ENCODE data around the gene MFRP.

Gene MFRP

DNA sequence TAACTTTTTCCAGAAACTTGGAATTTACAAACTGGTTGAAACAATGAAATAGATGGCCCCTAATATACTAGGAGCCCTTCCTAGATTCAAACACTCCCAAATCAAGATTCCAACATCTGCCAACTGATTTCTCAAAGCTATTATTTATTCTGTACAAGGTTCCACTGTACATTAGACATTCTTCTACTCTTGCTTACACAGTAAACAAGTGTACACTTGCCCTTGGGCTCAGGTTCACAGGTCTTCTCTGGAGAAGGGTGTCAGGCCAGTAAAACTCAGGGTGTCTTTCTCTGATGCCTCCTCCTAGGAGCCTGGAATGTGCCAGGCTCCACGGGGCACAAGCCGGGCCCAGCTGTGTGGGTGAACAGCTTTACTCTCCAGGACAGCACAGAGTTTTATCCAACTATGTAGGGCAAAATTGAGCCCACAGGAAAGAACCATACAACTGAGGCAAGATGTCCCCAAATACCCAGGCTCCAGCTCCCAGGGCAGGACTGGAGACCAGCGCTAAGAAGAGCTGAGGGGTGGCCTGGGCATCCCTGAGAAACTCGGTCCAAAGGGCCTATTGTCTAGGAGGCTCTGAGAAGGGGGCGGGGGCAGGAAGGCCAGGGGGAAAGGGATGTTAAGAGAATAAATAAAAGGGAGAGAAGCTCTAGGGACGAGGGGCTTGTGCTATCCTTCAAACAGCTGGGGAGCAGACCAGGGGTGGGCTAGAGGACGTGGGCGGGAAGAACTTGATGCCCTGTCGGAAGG lies 8.8 kb upstream of the MFRP start:
- Histone ChIP-seq H3K4me3 (no peak overlapping the region), H3K27ac (no peak overlapping the region), H3K9ac (ENCODE audit: insufficient read length) (no peak overlapping the region), H3K36me3 (ENCODE audit: insufficient read depth, low read length) (peaks cover 22% of the 10 kb centered on the region; the same call in 1 of the 2 replicates), H3K9me3 (ENCODE audit: low read depth, low read length) (no peaks in the 10 kb centered on the region)
- no peak for TF ChIP-seq FOXP2 (optimal IDR thresholded peaks at IDR 0.05; ENCODE audit: control extremely low read depth, extremely low read length, insufficient read depth)
- TF ChIP-seq POLR2AphosphoS5 (IDR thresholded peaks at IDR 0.05; ENCODE audit: borderline replicate concordance, low read depth, low read length): no peak
- no peak for TF ChIP-seq EZH2 (IDR thresholded peaks at IDR 0.05)
- DNase-seq (ENCODE audit: low read depth, low spot score): no peak

DNA sequence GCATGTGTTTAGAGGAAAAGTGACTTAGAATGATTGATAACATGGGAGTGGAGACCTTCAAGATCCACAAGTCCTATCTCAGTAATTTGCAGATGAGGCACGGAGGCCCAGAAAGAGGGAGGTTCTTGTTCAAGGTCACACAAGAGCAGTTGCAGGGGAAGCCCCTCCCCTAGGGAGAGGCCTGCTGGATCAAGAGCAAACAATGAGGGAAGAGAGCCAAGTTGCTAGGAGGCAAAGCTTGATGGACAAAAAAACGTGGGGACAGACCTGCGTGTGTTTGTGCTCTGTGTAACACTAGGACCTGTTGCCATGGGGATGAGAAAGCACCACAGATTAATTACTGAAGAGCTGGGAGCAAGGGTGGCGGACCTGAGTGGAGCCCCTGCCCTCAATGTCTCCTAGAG lies 6.4 kb upstream of the MFRP start:
- H3K4me3 ChIP-seq: no peak overlapping the region
- peaks cover 10% of the 10 kb centered on the region; the same call in 1 of the 2 replicates for H3K36me3 ChIP-seq (ENCODE audit: insufficient read depth, low read length)
- no peak overlapping the region for H3K9ac ChIP-seq (ENCODE audit: insufficient read length)
- H3K27ac ChIP-seq: no peak overlapping the region
- H3K9me3 ChIP-seq (ENCODE audit: low read depth, low read length): no peaks in the 10 kb centered on the region
- TF ChIP-seq FOXP2 (optimal IDR thresholded peaks at IDR 0.05; ENCODE audit: control extremely low read depth, extremely low read length, insufficient read depth) (no peak), EZH2 (IDR thresholded peaks at IDR 0.05) (no peak), POLR2AphosphoS5 (IDR thresholded peaks at IDR 0.05; ENCODE audit: borderline replicate concordance, low read depth, low read length) (no peak)
- DNase-seq (ENCODE audit: low read depth, low spot score): no peak

DNA sequence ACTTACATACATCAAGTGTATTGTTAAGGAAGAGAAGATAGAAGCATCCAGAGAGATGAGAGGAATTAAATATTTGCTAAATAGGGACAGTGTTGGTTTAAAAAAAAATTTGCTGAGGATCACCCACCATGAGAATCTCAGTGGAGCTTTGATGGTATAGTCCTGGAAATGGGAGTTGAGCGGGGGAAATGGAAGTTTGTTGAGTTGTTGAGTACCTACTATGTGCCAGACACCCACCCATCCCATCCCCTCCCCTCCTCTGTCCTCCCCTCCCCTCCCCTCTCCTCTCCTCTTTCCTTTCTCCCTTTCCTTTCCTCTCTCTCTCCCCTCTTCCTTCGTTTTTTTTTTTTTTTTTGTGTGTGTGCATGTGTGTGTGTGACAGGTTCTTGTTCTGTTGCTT lies 4.7 kb upstream of the MFRP start:
- Histone ChIP-seq H3K27ac (no peak overlapping the region), H3K4me3 (no peak overlapping the region), H3K9ac (ENCODE audit: insufficient read length) (no peak overlapping the region), H3K9me3 (ENCODE audit: low read depth, low read length) (no peaks in the 10 kb centered on the region), H3K36me3 (ENCODE audit: insufficient read depth, low read length) (peaks cover 1% of the 10 kb centered on the region; the same call in 1 of the 2 replicates)
- no peak for TF ChIP-seq EZH2 (IDR thresholded peaks at IDR 0.05)
- TF ChIP-seq FOXP2 (optimal IDR thresholded peaks at IDR 0.05; ENCODE audit: control extremely low read depth, extremely low read length, insufficient read depth): no peak
- no peak for TF ChIP-seq POLR2AphosphoS5 (IDR thresholded peaks at IDR 0.05; ENCODE audit: borderline replicate concordance, low read depth, low read length)
- no peak for DNase-seq (ENCODE audit: low read depth, low spot score)

DNA sequence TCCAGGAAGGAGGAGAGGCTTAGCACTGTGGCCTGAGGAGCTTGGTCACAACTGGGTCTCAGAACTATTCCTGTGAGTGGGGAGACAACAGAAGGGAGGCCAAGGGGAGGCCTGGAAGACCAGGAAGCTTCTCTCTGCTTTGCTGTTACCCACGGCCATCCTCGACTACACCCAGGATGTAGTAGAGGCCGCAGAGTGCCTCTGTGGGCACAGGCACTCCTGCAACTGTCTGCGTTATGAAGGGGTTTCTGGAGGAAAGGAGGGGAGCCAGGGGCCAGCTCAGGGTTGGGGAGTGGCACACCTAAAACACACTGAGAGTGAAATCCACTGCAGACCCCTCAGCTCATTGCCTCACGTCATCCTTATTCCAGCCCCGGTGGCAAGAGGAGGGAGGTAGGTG lies 3.8 kb upstream of the MFRP start:
- H3K9me3 ChIP-seq (ENCODE audit: low read depth, low read length): no peaks in the 10 kb centered on the region
- H3K36me3 ChIP-seq (ENCODE audit: insufficient read depth, low read length): no peaks in the 10 kb centered on the region
- no peak overlapping the region for H3K4me3 ChIP-seq
- DNase-seq (ENCODE audit: low read depth, low spot score): no peak
- H3K27ac ChIP-seq: no peak overlapping the region
- no peak for TF ChIP-seq FOXP2 (optimal IDR thresholded peaks at IDR 0.05; ENCODE audit: control extremely low read depth, extremely low read length, insufficient read depth)
- no peak for TF ChIP-seq EZH2 (IDR thresholded peaks at IDR 0.05)
- no peak for TF ChIP-seq POLR2AphosphoS5 (IDR thresholded peaks at IDR 0.05; ENCODE audit: borderline replicate concordance, low read depth, low read length)
- H3K9ac ChIP-seq (ENCODE audit: insufficient read length): no peak overlapping the region

DNA sequence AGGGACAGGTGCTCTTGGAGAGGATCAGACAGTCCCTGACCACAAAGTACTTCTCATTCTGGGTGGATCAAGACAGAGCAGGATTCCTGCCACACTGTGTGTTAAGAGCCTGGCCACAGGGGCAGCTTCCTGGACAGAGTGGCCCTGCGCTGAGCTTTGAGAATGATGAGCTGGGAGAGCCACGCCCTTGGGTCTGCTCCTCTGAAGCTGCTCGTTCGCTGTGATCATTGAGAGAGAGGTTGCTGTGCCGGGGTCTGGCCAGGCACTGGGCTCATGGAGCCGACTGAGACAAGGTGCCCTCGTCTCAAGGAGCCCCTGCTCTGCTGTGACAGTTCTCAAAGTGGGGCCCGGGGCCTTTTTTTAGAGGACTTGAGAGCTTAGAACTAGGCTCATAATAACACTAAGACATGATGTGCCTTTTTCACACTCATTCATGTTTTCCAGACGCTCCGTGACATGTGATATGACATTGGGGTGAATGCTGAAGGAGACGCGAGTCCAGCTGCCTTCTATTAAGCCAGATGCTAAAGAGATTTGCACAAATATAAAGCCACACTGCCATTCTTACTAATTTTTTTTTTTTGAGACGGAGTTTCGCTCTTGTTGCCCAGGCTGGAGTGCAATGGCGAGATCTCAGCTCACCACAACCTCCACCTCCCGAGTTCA lies 1.6 kb upstream of the MFRP start:
- no peak overlapping the region for H3K9ac ChIP-seq (ENCODE audit: insufficient read length)
- no peak for DNase-seq (ENCODE audit: low read depth, low spot score)

DNA sequence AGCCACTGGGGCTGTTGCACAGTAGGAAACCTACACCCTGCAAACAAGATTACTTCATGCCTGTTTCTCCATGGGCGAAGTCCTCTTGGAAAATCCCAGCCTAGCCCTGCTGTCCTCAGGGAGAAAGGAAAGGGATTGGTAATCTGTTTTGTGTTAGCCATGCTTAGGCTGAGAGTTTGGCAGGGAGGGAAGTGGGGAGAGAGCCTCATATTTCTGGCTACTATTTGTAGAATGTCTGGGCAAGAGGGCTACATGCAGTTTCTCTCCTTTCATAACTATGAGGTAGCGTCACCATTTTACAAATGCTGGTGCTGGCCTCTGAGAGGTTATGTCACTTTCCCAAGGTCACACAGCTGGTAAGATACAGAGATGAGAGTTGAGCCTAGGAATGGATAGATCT lies 737 bp upstream of the MFRP start:
- Histone ChIP-seq H3K9ac (ENCODE audit: insufficient read length) (no peak overlapping the region), H3K27ac (no peak overlapping the region), H3K9me3 (ENCODE audit: low read depth, low read length) (no peaks in the 10 kb centered on the region), H3K4me3 (no peak overlapping the region), H3K36me3 (ENCODE audit: insufficient read depth, low read length) (no peaks in the 10 kb centered on the region)
- DNase-seq (ENCODE audit: low read depth, low spot score): no peak
- TF ChIP-seq POLR2AphosphoS5 (IDR thresholded peaks at IDR 0.05; ENCODE audit: borderline replicate concordance, low read depth, low read length) (no peak), FOXP2 (optimal IDR thresholded peaks at IDR 0.05; ENCODE audit: control extremely low read depth, extremely low read length, insufficient read depth) (no peak), EZH2 (IDR thresholded peaks at IDR 0.05) (no peak)

More for the DNA sequence above, 1.6 kb upstream of the MFRP start:
- no peak overlapping the region for H3K27ac ChIP-seq
- TF ChIP-seq FOXP2 (optimal IDR thresholded peaks at IDR 0.05; ENCODE audit: control extremely low read depth, extremely low read length, insufficient read depth) (no peak), EZH2 (IDR thresholded peaks at IDR 0.05) (no peak), POLR2AphosphoS5 (IDR thresholded peaks at IDR 0.05; ENCODE audit: borderline replicate concordance, low read depth, low read length) (no peak)
- no peaks in the 10 kb centered on the region for H3K36me3 ChIP-seq (ENCODE audit: insufficient read depth, low read length)
- H3K9me3 ChIP-seq (ENCODE audit: low read depth, low read length): no peaks in the 10 kb centered on the region
- H3K4me3 ChIP-seq: no peak overlapping the region

DNA sequence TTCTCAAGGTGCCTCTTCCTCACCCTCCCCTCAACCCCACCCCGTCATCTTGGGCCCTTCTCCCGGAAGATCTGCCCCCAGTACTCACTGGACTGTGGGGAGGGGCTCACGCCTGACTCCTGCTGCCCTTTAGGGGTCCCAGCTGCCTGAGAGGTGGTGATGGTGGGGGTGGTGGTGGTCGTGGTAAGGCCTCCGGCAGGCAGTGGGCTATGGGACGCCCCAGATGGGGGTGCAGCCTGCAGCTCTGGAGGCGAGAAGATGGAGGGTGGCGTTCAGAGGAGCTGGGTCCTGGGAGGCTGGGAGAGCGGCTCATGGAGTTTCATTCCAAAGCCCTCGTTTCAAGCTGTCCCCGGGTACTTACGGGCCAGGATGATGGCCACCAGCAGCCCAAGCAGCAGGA lies 820 bp downstream of the MFRP start:
- Histone ChIP-seq H3K9ac (ENCODE audit: insufficient read length) (no peak overlapping the region), H3K27ac (no peak overlapping the region), H3K36me3 (ENCODE audit: insufficient read depth, low read length) (no peaks in the 10 kb centered on the region), H3K4me3 (no peak overlapping the region), H3K9me3 (ENCODE audit: low read depth, low read length) (no peaks in the 10 kb centered on the region)
- DNase-seq (ENCODE audit: low read depth, low spot score): no peak
- TF ChIP-seq POLR2AphosphoS5 (IDR thresholded peaks at IDR 0.05; ENCODE audit: borderline replicate concordance, low read depth, low read length) (no peak), EZH2 (IDR thresholded peaks at IDR 0.05) (no peak), FOXP2 (optimal IDR thresholded peaks at IDR 0.05; ENCODE audit: control extremely low read depth, extremely low read length, insufficient read depth) (no peak)

DNA sequence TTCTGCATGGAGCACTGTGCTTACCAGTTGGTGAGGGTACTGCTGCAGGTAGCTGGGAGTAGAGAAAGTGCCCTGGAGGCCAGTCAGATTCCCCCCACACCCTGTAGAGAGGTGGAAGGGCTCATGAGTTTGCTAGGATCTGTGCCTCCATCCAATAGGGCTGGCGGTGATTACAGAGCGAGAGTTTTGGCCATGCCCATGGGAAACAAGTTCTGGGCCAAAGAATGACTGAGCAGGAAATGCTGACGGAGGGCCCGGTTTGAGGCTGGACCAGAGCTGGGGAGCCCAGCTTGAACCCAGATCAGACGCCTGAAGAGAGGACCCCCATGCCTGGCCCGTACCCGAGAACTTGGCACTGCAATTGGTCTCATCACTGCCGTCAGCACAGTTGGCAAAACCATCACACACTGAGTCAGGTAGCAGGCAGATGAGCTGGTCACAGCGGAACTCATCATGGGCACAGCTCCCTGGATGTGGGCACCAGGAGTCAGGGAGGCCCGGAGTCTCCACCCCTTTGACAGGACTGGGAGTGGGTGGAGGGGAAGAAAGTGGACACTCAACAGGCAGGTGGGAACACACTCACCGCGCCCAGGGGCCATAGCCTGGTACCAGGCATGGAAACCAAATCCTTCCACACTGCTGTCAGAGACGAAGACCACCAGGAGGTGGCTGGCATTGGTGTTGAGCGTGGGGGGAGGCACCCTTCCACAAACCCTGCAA lies 2.1 kb downstream of the MFRP start:
- H3K9me3 ChIP-seq (ENCODE audit: low read depth, low read length): no peaks in the 10 kb centered on the region
- no peaks in the 10 kb centered on the region for H3K36me3 ChIP-seq (ENCODE audit: insufficient read depth, low read length)
- no peak overlapping the region for H3K4me3 ChIP-seq
- TF ChIP-seq POLR2AphosphoS5 (IDR thresholded peaks at IDR 0.05; ENCODE audit: borderline replicate concordance, low read depth, low read length) (no peak), EZH2 (IDR thresholded peaks at IDR 0.05) (no peak), FOXP2 (optimal IDR thresholded peaks at IDR 0.05; ENCODE audit: control extremely low read depth, extremely low read length, insufficient read depth) (no peak)
- no peak overlapping the region for H3K27ac ChIP-seq
- no peak for DNase-seq (ENCODE audit: low read depth, low spot score)
- H3K9ac ChIP-seq (ENCODE audit: insufficient read length): no peak overlapping the region

Data from SK-N-MC (cell line).